ENCODE results near the gene MYH11. TPM values are rescaled to one million over a fixed set of nuclear protein-coding genes. Genes with fewer than 3 reads are reported as not detected.

MYH11 gene
- total and polyA plus RNA-seq, 2 of the 13 experiments (the other 11 are each of a cell fraction or from before 2014, with no cell fraction given) = not detected

GRCh38 chr16:15857724-15858560 is 1.1 kb upstream of the MYH11 start (continued):
- TF ChIP-seq ATF7 (IDR thresholded peaks at IDR 0.05) = peak; percentile 25; the same call in 1 of the 2 replicates
- TF ChIP-seq ATF7 (CRISPR knock-in tag; IDR thresholded peaks at IDR 0.05) = no peak
- TF ChIP-seq ZNF616 (CRISPR knock-in tag; IDR thresholded peaks at IDR 0.05; ENCODE audit: low read depth) = no peak
- TF ChIP-seq ZFP91 (CRISPR knock-in tag; IDR thresholded peaks at IDR 0.05; ENCODE audit: borderline replicate concordance) = no peak

- H3K4me2 ChIP-seq (ENCODE audit: low read depth, low read length) = no peak overlapping the region
- no peaks in the 10 kb centered on the region for H3K9me3 ChIP-seq (ENCODE audit: low read length)
- in situ Hi-C loops (cut with HindIII; ENCODE audit: extremely low pct_ligation_motif_present, low pct_unique_long_range_greater_than_20kb) (no loop called here), intact Hi-C loops (cut with micrococcal nuclease; ENCODE audit: unreplicated experiment) (no loop called here)
- H3K4me1 ChIP-seq (ENCODE audit: insufficient read depth, low read length) = peaks cover 11% of the 10 kb centered on the region
- 12% methylated on average over 2 of the region's 2 CpGs for WGBS (ENCODE audit: low lambda C conversion rate)
- DNase-seq (ENCODE audit: low spot score) (no peak), ATAC-seq (no peak), FAIRE-seq (no peak)
- POLR2A ChIA-PET = no interaction called here
- no peaks in the 10 kb centered on the region for H4K20me1 ChIP-seq (ENCODE audit: insufficient read depth, low read length)
- no peaks in the 10 kb centered on the region for H3K36me3 ChIP-seq (replicated peaks in 1 of 2; ENCODE audit: control insufficient read depth in 1 of 2, insufficient read depth in 2 of 2, low read length in 2 of 2)
- H3K4me3 ChIP-seq (replicated peaks in 1 of 3; ENCODE audit: insufficient read depth in 1 of 3, low read depth in 2 of 3, low read length in 3 of 3) = no peak overlapping the region
- H3K79me2 ChIP-seq (ENCODE audit: insufficient read depth, low read length) = no peaks in the 10 kb centered on the region
- CTCF ChIA-PET (ENCODE audit: low intra/inter-chr PET ratio, low total read pairs) = no interaction called here
- peaks cover 15 to 65% of the 10 kb centered on the region in 2 experiments; a peak in 4 of 5 replicates for H3K27me3 ChIP-seq (ENCODE audit: control insufficient read depth in 1 of 2, insufficient read depth in 2 of 2, low read length in 2 of 2)
- no peak overlapping the region for H3K27ac ChIP-seq (ENCODE audit: extremely low read length, insufficient read depth, low read length)
- H3K9ac ChIP-seq (ENCODE audit: insufficient read depth, low read depth, low read length) = no peak overlapping the region
- no TSS peak for BruUV-seq (replicated peaks)
- H2AFZ ChIP-seq (ENCODE audit: low read length) = no peak overlapping the region
- TF ChIP-seq CHD2 (IDR thresholded peaks at IDR 0.05; ENCODE audit: low read depth, low read length) (no peak), ARNT2 (CRISPR knock-in tag; IDR thresholded peaks at IDR 0.05; ENCODE audit: low read depth) (no peak), NR1H2 (CRISPR knock-in tag; IDR thresholded peaks at IDR 0.05; ENCODE audit: borderline replicate concordance, low read depth) (no peak), ZNF121 (CRISPR knock-in tag; IDR thresholded peaks at IDR 0.05) (no peak), RBM39 (IDR thresholded peaks at IDR 0.05; ENCODE audit: low read depth, low read length, poor library complexity, severe bottlenecking) (no peak), ZNF142 (CRISPR knock-in tag; IDR thresholded peaks at IDR 0.05) (no peak), REPIN1 (CRISPR knock-in tag; IDR thresholded peaks at IDR 0.05; ENCODE audit: borderline replicate concordance, low read depth) (no peak), ZUFSP (CRISPR knock-in tag; IDR thresholded peaks at IDR 0.05; ENCODE audit: borderline replicate concordance) (no peak), TGIF2 (CRISPR knock-in tag; IDR thresholded peaks at IDR 0.05) (no peak)
Measured at GRCh38 chr16:15856182-15856581, 646 bp downstream of the MYH11 start.

Data from HepG2 (cell line).